Endothelial cell of umbilical vein (primary cell): ENCODE data around the gene L3MBTL4.

Experiments used
- POLR2A ChIP-seq: IDR thresholded peaks from 2 replicates; pipeline ENCODE4 v1.6.1; 2012; ENCODE audit warnings: low read depth, mild to moderate bottlenecking, control low read depth, low read length
- POLR2AphosphoS5 ChIP-seq: IDR thresholded peaks from 2 replicates; pipeline ENCODE4 v1.6.1; 2012; ENCODE audit warnings: low read depth, mild to moderate bottlenecking, control low read depth, low read length, moderate library complexity; ENCODE audit not compliant: insufficient read depth

GRCh38 chr18:6411382-6411781 is 3.3 kb downstream of the L3MBTL4 start:
- no peak for TF ChIP-seq POLR2A
- no peak for TF ChIP-seq POLR2AphosphoS5
